ENCODE data around the gene ADAM15. TPM values are rescaled to one million over a fixed set of nuclear protein-coding genes. Genes with fewer than 3 reads are reported as not detected.

The ADAM15 gene
- total RNA-seq, 1 experiment from 2014 or later: 30.6 TPM

- no peak overlapping the region for H3K9ac ChIP-seq (ENCODE audit: extremely low read depth, insufficient read length, low read length)
- WGBS (ENCODE audit: extremely low coverage, insufficient read length, low lambda C conversion rate): no CpG with 5 or more reads among the region's 8 CpGs
- H2BK20ac ChIP-seq (ENCODE audit: low read depth, low read length, poor library complexity, severe bottlenecking): no peak overlapping the region
- Mint-ChIP-seq H3K27me3 (ENCODE audit: low read depth) (peaks cover 49% of the 10 kb centered on the region), H3K4me1 (peaks cover 3 to 10% of the 10 kb centered on the region in 2 experiments; a peak in 2 of 4 replicates), H3K36me3 (ENCODE audit: insufficient read depth in 1 of 3, low read depth in 3 of 3) (no peaks in the 10 kb centered on the region), H3K4me3 (no peak overlapping the region), H3K9me3 (no peaks in the 10 kb centered on the region), H3K27ac (no peak overlapping the region; a peak in 2 of 7 replicates)
- no peak overlapping the region for H2AK5ac ChIP-seq (ENCODE audit: insufficient read length, low read length)
- no peak for TF ChIP-seq CTCF (conservative IDR thresholded peaks at IDR 0.05)
- H3T11ph ChIP-seq (ENCODE audit: low read length): no peak overlapping the region
- H2BK5ac ChIP-seq (ENCODE audit: insufficient read length, low read length): no peak overlapping the region
- no peak overlapping the region for H4K8ac ChIP-seq (replicated peaks; ENCODE audit: insufficient read length, low read depth, low read length)
- no peak overlapping the region for H3K18ac ChIP-seq (ENCODE audit: insufficient read length, low read depth, low read length)
- no peaks in the 10 kb centered on the region for H3K4me1 ChIP-seq (ENCODE audit: insufficient read depth, low read length)
- no peak overlapping the region for H4K91ac ChIP-seq (ENCODE audit: insufficient read length, low read depth, low read length)
- H3K27me3 ChIP-seq (ENCODE audit: insufficient read depth, low read length): no peaks in the 10 kb centered on the region
- H4K20me1 ChIP-seq (ENCODE audit: control insufficient read depth, insufficient read depth, insufficient read length): peaks cover 2% of the 10 kb centered on the region
- H3K23ac ChIP-seq (ENCODE audit: insufficient read length, low read depth, low read length): no peak overlapping the region
- no peaks in the 10 kb centered on the region for H3K79me2 ChIP-seq (ENCODE audit: insufficient read depth, low read length)
- no peak for DNase-seq
- no peak overlapping the region for H2BK120ac ChIP-seq (ENCODE audit: low read depth, low read length, poor library complexity, severe bottlenecking)
- H2AFZ ChIP-seq (ENCODE audit: low read length): no peak overlapping the region
- no peaks in the 10 kb centered on the region for H3K23me2 ChIP-seq (ENCODE audit: insufficient read length, low read depth, low read length, poor library complexity, severe bottlenecking)
- no peaks in the 10 kb centered on the region for H3K79me1 ChIP-seq (ENCODE audit: insufficient read depth, low read depth, low read length, poor library complexity, severe bottlenecking)
- H3K4me2 ChIP-seq (ENCODE audit: insufficient read depth, insufficient read length, low read length): no peak overlapping the region
- no peak overlapping the region for H4K5ac ChIP-seq (ENCODE audit: insufficient read length, low read depth, low read length)
- no peak overlapping the region for H2BK15ac ChIP-seq (ENCODE audit: low read depth, low read length)
- H3K27ac ChIP-seq (ENCODE audit: insufficient read length, low read depth, low read length): no peak overlapping the region
- no peak overlapping the region for H3K4ac ChIP-seq (ENCODE audit: low read depth, low read length)
- no peak overlapping the region for H3K56ac ChIP-seq (ENCODE audit: insufficient read length, low read depth, low read length)
- H3K9me3 ChIP-seq (ENCODE audit: control insufficient read depth, low read depth, low read length): no peaks in the 10 kb centered on the region
- H3K14ac ChIP-seq (ENCODE audit: insufficient read depth, low read length): no peak overlapping the region
- no peak overlapping the region for H2BK12ac ChIP-seq (ENCODE audit: insufficient read length, low read depth, low read length)
Observed at GRCh38 chr1:155038602-155039307, 12.4 kb upstream of the ADAM15 start.
